ENCODE measurements around the gene TRIM52.
A peak's percentile ranks its signal among the peaks of the same experiment; 100 is the strongest.
"Not testable (repeated sequence)": the region's sequence is repeated elsewhere in the genome, so short reads cannot be mapped to it uniquely, and the experiment has no call there.

TRIM52 gene

GRCh38 chr5:181233088-181233800 lies 27.7 kb downstream of the TRIM52 start:
- DNase-seq = no peak

GRCh38 chr5:181232593-181232992 lies 28.4 kb downstream of the TRIM52 start:
- DNase-seq = no peak

GRCh38 chr5:181231432-181231831 lies 29.5 kb downstream of the TRIM52 start:
- no peak for DNase-seq

GRCh38 chr5:181230551-181230950 lies 30.4 kb downstream of the TRIM52 start:
- DNase-seq = no peak

- no peak for DNase-seq
Observed at GRCh38 chr5:181229996-181230395, 30.9 kb downstream of the TRIM52 start.

GRCh38 chr5:181224390-181225229 lies 36.3 kb downstream of the TRIM52 start:
- DNase-seq = peak; percentile 31

- no peak for DNase-seq
Observed at GRCh38 chr5:181223729-181224389, 37.1 kb downstream of the TRIM52 start.

- peak; percentile 99 for DNase-seq
Observed at GRCh38 chr5:181223058-181223728, 37.8 kb downstream of the TRIM52 start, which contains the start of gene TRIM41. TRIM41 (plus strand) TSS chr5:181223281; CDS start chr5:181224000, 719 bp downstream.

- DNase-seq = no peak
Observed at GRCh38 chr5:181222630-181223057, 38.3 kb downstream of the TRIM52 start.

- DNase-seq = peak; percentile 94
Observed at GRCh38 chr5:181221792-181222629, 38.9 kb downstream of the TRIM52 start.

- DNase-seq = peak; percentile 70
Observed at GRCh38 chr5:181221105-181221791, 39.7 kb downstream of the TRIM52 start.

- no peak for DNase-seq
Observed at GRCh38 chr5:181220178-181220515, 40.8 kb downstream of the TRIM52 start.

- DNase-seq = no peak
Observed at GRCh38 chr5:181219262-181220177, 41.4 kb downstream of the TRIM52 start.

GRCh38 chr5:181218795-181219124 lies 42.2 kb downstream of the TRIM52 start:
- DNase-seq = no peak

- DNase-seq = no peak
Observed at GRCh38 chr5:181217803-181218062, 43.2 kb downstream of the TRIM52 start.

- peak; percentile 73 for DNase-seq
Observed at GRCh38 chr5:181217111-181217802, 43.7 kb downstream of the TRIM52 start.

- DNase-seq = peak; percentile 29
Observed at GRCh38 chr5:181215997-181216989, 44.6 kb downstream of the TRIM52 start.

GRCh38 chr5:181214249-181214648 lies 46.7 kb downstream of the TRIM52 start:
- not testable (repeated sequence) for DNase-seq

GRCh38 chr5:181212934-181213333 lies 48.0 kb downstream of the TRIM52 start:
- no peak for DNase-seq
